OCI-LY7 (cell line): ENCODE results near the gene FAH. TPM values are rescaled to one million over a fixed set of nuclear protein-coding genes. Genes with fewer than 3 reads are reported as not detected.

Experiments
- BruUV-seq: library from RNA; stranded (reverse); fragments of 400-500 nt; replicated peaks from 2 replicates; lab custom pipeline; 2021; lab: Mats Ljungman, UMichigan
- CTCF ChIA-PET: fragments of 300-600 bp; sonication (Branson Sonifier 250); formaldehyde crosslinking; loops from one replicate; lab custom pipeline; 2022; ENCODE audit warnings: antibody characterized with exemption; ENCODE audit not compliant: unreplicated experiment; lab: Charles Lee
- POLR2A ChIA-PET: fragments of 300-600 bp; sonication (Branson Sonifier 250); formaldehyde crosslinking; loops from one replicate; lab custom pipeline; 2022; ENCODE audit warnings: antibody characterized with exemption; lab: Charles Lee
- DNase-seq: peaks from one replicate; pipeline ENCODE4 v3.0.0-alpha.2; 2015; ENCODE audit warnings: low spot score
- H2AFZ ChIP-seq: fragments of 200-600 bp; sonication (generic), shearing (Covaris generic); 2 replicates; pipeline ENCODE4 v1.6.1; 2014; ENCODE audit warnings: mild to moderate bottlenecking, antibody characterized with exemption, low read length, moderate library complexity
- H3K27ac ChIP-seq: fragments of 200-600 bp; sonication (generic); 2 replicates; pipeline ENCODE4 v1.5.1; 2014; ENCODE audit warnings: mixed run types, low read depth, mild to moderate bottlenecking, moderate library complexity, low read length, inconsistent platforms; ENCODE audit not compliant: poor library complexity, severe bottlenecking
- H3K36me3 ChIP-seq: fragments of 200-600 bp; sonication (generic); 2 replicates; pipeline ENCODE4 v1.6.1; 2014; ENCODE audit warnings: mild to moderate bottlenecking, antibody characterized with exemption, low read length, moderate library complexity, mixed read lengths; ENCODE audit not compliant: insufficient read depth
- H3K4me1 ChIP-seq: fragments of 200-600 bp; sonication (generic); 2 replicates; pipeline ENCODE4 v1.5.1; 2014; ENCODE audit warnings: mild to moderate bottlenecking, low read length; ENCODE audit not compliant: insufficient read depth, poor library complexity, severe bottlenecking
- H3K4me2 ChIP-seq: fragments of 200-600 bp; sonication (generic); 2 replicates; pipeline ENCODE4 v1.6.1; 2014; ENCODE audit warnings: mild to moderate bottlenecking, low read length
- H3K4me3 ChIP-seq: fragments of 200-600 bp; sonication (generic); 2 replicates; pipeline ENCODE4 v1.5.1; 2014; ENCODE audit warnings: mild to moderate bottlenecking, low read depth, low read length; ENCODE audit not compliant: poor library complexity, severe bottlenecking
- H3K79me2 ChIP-seq: fragments of 200-600 bp; sonication (generic); 2 replicates; pipeline ENCODE4 v1.6.1; 2016; ENCODE audit warnings: low read depth, mild to moderate bottlenecking, low read length, moderate library complexity, mixed read lengths; ENCODE audit not compliant: insufficient read depth
- H3K9me2 ChIP-seq: fragments of 200-600 bp; sonication (generic); 2 replicates; pipeline ENCODE4 v1.6.1; 2016; ENCODE audit warnings: mild to moderate bottlenecking, low read length, mixed read lengths; ENCODE audit not compliant: insufficient read depth
- H3K9me3 ChIP-seq: fragments of 200-600 bp; sonication (generic); 2 replicates; pipeline ENCODE4 v1.6.1; 2014; ENCODE audit warnings: mild to moderate bottlenecking, mixed run types, low read length, mixed read lengths
- H4K20me1 ChIP-seq: fragments of 200-600 bp; sonication (generic); 2 replicates; pipeline ENCODE4 v1.6.1; 2014; ENCODE audit warnings: mild to moderate bottlenecking, antibody characterized with exemption, low read length, moderate library complexity, mixed read lengths; ENCODE audit not compliant: insufficient read depth
- CTCF ChIP-seq: fragments of 200-600 bp; sonication (generic); conservative IDR thresholded peaks from 2 replicates; pipeline ENCODE4 v1.5.1; 2014; ENCODE audit warnings: mild to moderate bottlenecking, antibody characterized with exemption, low read length, moderate library complexity, mixed read lengths
- EZH2phosphoT487 ChIP-seq: fragments of 200-600 bp; sonication (generic); IDR thresholded peaks from 2 replicates; pipeline ENCODE4 v1.6.1; 2018; ENCODE audit warnings: low read depth, borderline replicate concordance, mild to moderate bottlenecking, mixed run types, antibody characterized with exemption, low read length, moderate library complexity, mixed read lengths
- intact Hi-C: fragments of 100-400 bp; cut with micrococcal nuclease; formaldehyde crosslinking; loops from one replicate; pipeline ENCODE4 v1.10.0; 2022; ENCODE audit not compliant: unreplicated experiment
- total RNA-seq, 2 experiments: library from RNA; depleted of rRNA in 1 of 2; stranded (reverse); fragments of >200 nt in 1 of 2; shearing (Covaris generic) in 1 of 2; gene quantifications; 2 replicates each; pipeline ENCODE4 v1.2.3, GENCODE V29; 2014 to 2022

FAH gene
- total RNA-seq, 2 experiments from 2014 or later = 9.4 to 18.4 TPM

GRCh38 chr15:80211976-80212375 lies 59.2 kb downstream of the FAH start:
- no peaks in the 10 kb centered on the region for H3K79me2 ChIP-seq
- CTCF ChIA-PET = no interaction called here
- intact Hi-C loops = no loop called here
- no peak for DNase-seq
- H3K4me3 ChIP-seq = no peak overlapping the region
- no TSS peak for BruUV-seq
- no peaks in the 10 kb centered on the region for H3K9me2 ChIP-seq
- no peaks in the 10 kb centered on the region for H4K20me1 ChIP-seq
- H3K9me3 ChIP-seq = no peaks in the 10 kb centered on the region
- no peak for TF ChIP-seq CTCF
- TF ChIP-seq EZH2phosphoT487 = no peak
- H3K4me1 ChIP-seq = peaks cover 7% of the 10 kb centered on the region
- H3K27ac ChIP-seq = no peak overlapping the region
- POLR2A ChIA-PET = interaction anchor here (0.6 kb wide), 1 partner anchor 317 kb away, joined by 3 read pairs; no protein-coding TSS in a partner anchor
- H2AFZ ChIP-seq = no peak overlapping the region
- H3K4me2 ChIP-seq = no peak overlapping the region
- H3K36me3 ChIP-seq = no peaks in the 10 kb centered on the region

GRCh38 chr15:80214910-80215309 lies 62.1 kb downstream of the FAH start:
- POLR2A ChIA-PET = no interaction called here
- Histone ChIP-seq H4K20me1 (no peaks in the 10 kb centered on the region), H3K4me2 (no peak overlapping the region), H3K36me3 (no peaks in the 10 kb centered on the region), H3K4me1 (peaks cover 7% of the 10 kb centered on the region), H3K9me2 (no peaks in the 10 kb centered on the region), H2AFZ (no peak overlapping the region), H3K27ac (no peak overlapping the region), H3K79me2 (no peaks in the 10 kb centered on the region), H3K4me3 (no peak overlapping the region), H3K9me3 (no peaks in the 10 kb centered on the region)
- intact Hi-C loops = no loop called here
- TF ChIP-seq CTCF = no peak
- no peak for TF ChIP-seq EZH2phosphoT487
- no peak for DNase-seq
- BruUV-seq = no TSS peak
- CTCF ChIA-PET = no interaction called here

- Histone ChIP-seq H3K9me2 (no peaks in the 10 kb centered on the region), H3K9me3 (no peaks in the 10 kb centered on the region), H3K79me2 (no peaks in the 10 kb centered on the region), H3K4me3 (no peak overlapping the region), H3K36me3 (no peaks in the 10 kb centered on the region), H3K27ac (no peak overlapping the region), H2AFZ (no peak overlapping the region), H3K4me2 (no peak overlapping the region), H3K4me1 (peaks cover 3% of the 10 kb centered on the region), H4K20me1 (no peaks in the 10 kb centered on the region)
- ChIA-PET POLR2A (no interaction called here), CTCF (no interaction called here)
- TF ChIP-seq EZH2phosphoT487 (no peak), CTCF (no peak)
- no TSS peak for BruUV-seq
- intact Hi-C loops = no loop called here
- DNase-seq = no peak
Measured at GRCh38 chr15:80216141-80216540, 63.3 kb downstream of the FAH start.
